Stimulated activated CD4-positive, alpha-beta T cell treated with anti-CD3 and anti-CD28 coated beads, Interleukin-12 subunit alpha, Interleukin-12 subunit beta, amount 100 ng/mL, for 4 hours (primary cell): ENCODE results near the gene FAM163B.

Experiments used
- DNase-seq: peaks from one replicate; pipeline ENCODE4 v3.0.0-alpha.2; 2020

The FAM163B gene

GRCh38 chr9:133597316-133597957 is 11.8 kb downstream of the FAM163B start:
- no peak for DNase-seq

- no peak for DNase-seq
Measured at GRCh38 chr9:133595910-133596309, 13.3 kb downstream of the FAM163B start.

- DNase-seq: no peak
Measured at GRCh38 chr9:133594310-133594709, 14.9 kb downstream of the FAM163B start.

- DNase-seq: no peak
Measured at GRCh38 chr9:133593587-133594253, 15.5 kb downstream of the FAM163B start.

GRCh38 chr9:133592731-133593409 is 16.3 kb downstream of the FAM163B start:
- no peak for DNase-seq

- DNase-seq: no peak
Measured at GRCh38 chr9:133591985-133592384, 17.2 kb downstream of the FAM163B start.

- DNase-seq: no peak
Measured at GRCh38 chr9:133591116-133591910, 17.9 kb downstream of the FAM163B start.

- DNase-seq: no peak
Measured at GRCh38 chr9:133590231-133590855, 18.8 kb downstream of the FAM163B start.

- peak; percentile 52 for DNase-seq
Measured at GRCh38 chr9:133589454-133590227, 19.5 kb downstream of the FAM163B start.

- DNase-seq: no peak
Measured at GRCh38 chr9:133587466-133587865, 21.7 kb downstream of the FAM163B start.

- no peak for DNase-seq
Measured at GRCh38 chr9:133587051-133587450, 22.1 kb downstream of the FAM163B start.

GRCh38 chr9:133585481-133586351 is 23.5 kb downstream of the FAM163B start:
- no peak for DNase-seq

GRCh38 chr9:133584559-133585476 is 24.4 kb downstream of the FAM163B start:
- no peak for DNase-seq

- DNase-seq: no peak
Measured at GRCh38 chr9:133584167-133584558, 25.0 kb downstream of the FAM163B start.

GRCh38 chr9:133583586-133583985 is 25.6 kb downstream of the FAM163B start:
- DNase-seq: no peak

- DNase-seq: no peak
Measured at GRCh38 chr9:133583111-133583510, 26.1 kb downstream of the FAM163B start.

- no peak for DNase-seq
Measured at GRCh38 chr9:133582501-133583045, 26.6 kb downstream of the FAM163B start.

GRCh38 chr9:133581513-133582343 is 27.5 kb downstream of the FAM163B start:
- DNase-seq: no peak

- DNase-seq: no peak
Measured at GRCh38 chr9:133581011-133581410, 28.2 kb downstream of the FAM163B start.
